ENCODE data around the gene CARD8. TPM values are rescaled to one million over a fixed set of nuclear protein-coding genes. Genes with fewer than 3 reads are reported as not detected.

CARD8 gene
- total and polyA plus RNA-seq, 10 donors: 61.8 to 238 (median 161) TPM

- peaks cover 0 to 2% (median 0%) of the 10 kb centered on the region in 8 donors for H3K9me3 ChIP-seq
- peak in 1 of 3 donors; percentile 5 for TF ChIP-seq POLR2AphosphoS5 (IDR thresholded peaks at IDR 0.05)
- no peak for TF ChIP-seq POLR2A (IDR thresholded peaks at IDR 0.05)
- peaks cover 9 to 48% (median 23%) of the 10 kb centered on the region in 6 donors for H3K4me1 ChIP-seq
- 60 to 85% (median 68%) methylated on average over 8 to 10 of the region's 10 CpGs for WGBS, 5 donors
- H3K27ac ChIP-seq: peak overlapping the region in 6 of 8 donors; percentile 15 to 63 (median 50)
- DNase-seq: no peak
- peaks cover 0 to 63% (median 17%) of the 10 kb centered on the region in 6 donors for H3K36me3 ChIP-seq
- no peaks in the 10 kb centered on the region for H3K27me3 ChIP-seq (replicated peaks in 1 of 7)
- intact Hi-C loops (cut with DNase I; ENCODE audit: low total_unique reads): no loop called here
- H3K4me3 ChIP-seq: no peak overlapping the region
These were observed 80.1 kb downstream of the CARD8 start for GRCh38 chr19:48175578-48175977.

DNA sequence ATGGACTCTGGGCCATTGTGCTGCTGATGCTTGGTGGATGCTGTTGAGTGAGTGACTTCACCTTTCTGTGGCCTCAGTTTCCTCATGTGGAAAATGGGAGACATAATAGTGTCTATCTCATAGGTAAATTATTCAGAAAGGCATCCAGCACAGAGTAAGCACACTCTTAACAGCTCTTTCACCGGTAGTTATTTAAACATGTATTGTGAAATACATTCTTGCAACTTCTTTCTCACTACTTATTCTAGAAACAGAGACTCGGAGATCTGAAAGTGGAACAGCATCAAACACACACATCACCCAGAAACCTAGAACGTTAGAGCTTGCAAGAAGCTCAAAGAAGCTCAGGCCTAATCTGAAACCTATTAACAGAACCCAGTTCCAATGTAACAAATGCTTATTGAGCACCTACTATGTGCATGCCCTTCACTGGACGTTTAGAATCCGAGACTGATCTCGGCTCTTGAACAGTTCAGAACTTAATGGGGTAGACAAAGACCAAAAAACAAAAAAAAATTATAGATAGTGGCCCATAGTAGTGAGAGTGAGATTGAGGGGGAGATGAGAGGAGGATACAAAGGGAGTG lies 81.2 kb downstream of the CARD8 start:
- intact Hi-C loops (cut with DNase I; ENCODE audit: low total_unique reads): no loop called here

GRCh38 chr19:48171710-48172109 lies 84.0 kb downstream of the CARD8 start:
- intact Hi-C loops (cut with DNase I; ENCODE audit: low total_unique reads): no loop called here
- Histone ChIP-seq H3K9me3 (no peaks in the 10 kb centered on the region), H3K4me1 (peaks cover 9 to 63% (median 33%) of the 10 kb centered on the region in 6 donors), H3K27ac (no peak overlapping the region), H3K27me3 (replicated peaks in 1 of 7) (no peaks in the 10 kb centered on the region), H3K36me3 (peaks cover 0 to 46% (median 17%) of the 10 kb centered on the region in 6 donors), H3K4me3 (peak overlapping the region in 1 of 8 donors; percentile 97)
- peak; percentile 85 for DNase-seq
- TF ChIP-seq CTCF (IDR thresholded peaks at IDR 0.05 in 8 of 11, conservative IDR thresholded peaks at IDR 0.05 in 3 of 11) (no peak), POLR2AphosphoS5 (IDR thresholded peaks at IDR 0.05) (no peak), POLR2A (IDR thresholded peaks at IDR 0.05) (no peak)
- 88 to 93% (median 89%) methylated on average over 26 to 37 of the region's 37 CpGs for WGBS, 5 donors

More for the DNA sequence above, 81.2 kb downstream of the CARD8 start:
- Histone ChIP-seq H3K4me1 (peaks cover 9 to 48% (median 24%) of the 10 kb centered on the region in 6 donors), H3K9me3 (no peaks in the 10 kb centered on the region), H3K36me3 (peaks cover 0 to 53% (median 17%) of the 10 kb centered on the region in 6 donors), H3K27ac (peak overlapping the region in 5 of 8 donors; percentile 15 to 63 (median 50)), H3K4me3 (no peak overlapping the region), H3K27me3 (replicated peaks in 1 of 7) (no peaks in the 10 kb centered on the region)
- no peak for TF ChIP-seq CTCF (IDR thresholded peaks at IDR 0.05 in 8 of 11, conservative IDR thresholded peaks at IDR 0.05 in 3 of 11)
- no peak for TF ChIP-seq POLR2A (IDR thresholded peaks at IDR 0.05)
- TF ChIP-seq POLR2AphosphoS5 (IDR thresholded peaks at IDR 0.05): no peak
- no peak for DNase-seq
- 60 to 84% (median 69%) methylated on average over 6 of the region's 6 CpGs for WGBS, 5 donors

- Histone ChIP-seq H3K27me3 (replicated peaks in 1 of 7) (no peaks in the 10 kb centered on the region), H3K27ac (peak overlapping the region; percentile 91 to 99 (median 96)), H3K36me3 (peaks cover 0 to 41% (median 17%) of the 10 kb centered on the region in 6 donors), H3K4me1 (peaks cover 9 to 58% (median 31%) of the 10 kb centered on the region in 6 donors), H3K9me3 (no peaks in the 10 kb centered on the region), H3K4me3 (peak overlapping the region; percentile 93 to 98 (median 96))
- 1 to 6% (median 2%) methylated on average over 21 of the region's 21 CpGs for WGBS, 5 donors
- intact Hi-C loops (cut with DNase I; ENCODE audit: low total_unique reads): no loop called here
- TF ChIP-seq POLR2AphosphoS5 (IDR thresholded peaks at IDR 0.05): no peak
- peak; percentile 81 for DNase-seq
These were observed 84.8 kb downstream of the CARD8 start for GRCh38 chr19:48170817-48171347.

All from spleen (tissue), 11 donors.